Gastrocnemius medialis (tissue), 4 donors: ENCODE data around the gene THRB. TPM values are rescaled to one million over a fixed set of nuclear protein-coding genes. Genes with fewer than 3 reads are reported as not detected.

Experiments
- ATAC-seq, 2 donors: fragments of 150-250 bp; one replicate each; pipeline ENCODE4 v1.9.1; 2016
- DNase-seq, 2 donors: peaks; one replicate each; pipeline ENCODE4 v3.0.0-alpha.2; 2019
- H3K27ac ChIP-seq, 4 donors: fragments of 200-600 bp; sonication (generic); 1 replicate in 1 of 4; 2 replicates in 3 of 4; pipeline ENCODE4 v1.5.1; 2016 to 2018; ENCODE audit warnings: mild to moderate bottlenecking in 2 of 4, moderate library complexity in 1 of 4
- H3K27me3 ChIP-seq, 3 donors: fragments of 200-600 bp; sonication (generic) in 2 of 3; 1 replicate in 1 of 3; 2 replicates in 2 of 3; pipeline versions ENCODE4 v1.5.1 to v1.6.0; 2016 to 2019; ENCODE audit warnings: mild to moderate bottlenecking in 1 of 3, moderate library complexity in 1 of 3
- H3K36me3 ChIP-seq, 2 donors: fragments of 200-600 bp; sonication (generic) in 1 of 2; one replicate each; pipeline ENCODE4 v1.5.1; 2017 to 2018
- H3K4me1 ChIP-seq, 2 donors: fragments of 200-600 bp; sonication (generic) in 1 of 2; one replicate each; pipeline ENCODE4 v1.5.1; 2016 to 2017; ENCODE audit warnings: mild to moderate bottlenecking in 2 of 2
- H3K4me3 ChIP-seq, 4 donors: fragments of 200-600 bp; sonication (generic) in 3 of 4; 1 replicate in 1 of 4; 2 replicates in 3 of 4; pipeline ENCODE4 v1.5.1; 2016 to 2019; ENCODE audit warnings: mild to moderate bottlenecking in 2 of 4
- H3K9me3 ChIP-seq, 3 donors: fragments of 200-600 bp; sonication (generic) in 2 of 3; 1 replicate in 1 of 3; 2 replicates in 2 of 3; pipeline ENCODE4 v1.5.1; 2016 to 2019
- POLR2A ChIP-seq, 2 donors: fragments of 450-650 bp; IDR thresholded peaks; one replicate each; pipeline ENCODE4 v1.6.1; 2017; ENCODE audit warnings: antibody characterized with exemption in 2 of 2, mild to moderate bottlenecking in 2 of 2, moderate library complexity in 2 of 2
- in situ Hi-C, 4 donors: fragments of 200-750 bp; cut with MboI; loops; one replicate each; pipeline versions ENCODE4 v1.15.0 to v1.8.0; 2017; ENCODE audit warnings: low sequenced_read_pairs in 4 of 4
- intact Hi-C: fragments of 100-400 bp; cut with DNase I; formaldehyde crosslinking; loops from one replicate; pipeline ENCODE4 v1.15.1; 2023; ENCODE audit warnings: low total_unique reads
- total RNA-seq, 4 donors: library from RNA; depleted of rRNA; stranded (reverse); fragments of >200 nt; gene quantifications; one replicate each; pipeline versions ENCODE4 v1.1.0 to v1.2.3, GENCODE V29; 2016
- TF ChIP-seq, protein P1 (sequence below), 5 experiments: fragments of 450-650 bp in 3 of 5; fragments of 200-600 bp in 2 of 5; sonication (generic) in 2 of 5; IDR thresholded peaks in 4 of 5; conservative IDR thresholded peaks in 1 of 5; 1 replicate in 4 of 5; 2 replicates in 1 of 5; pipeline ENCODE4 v1.5.1; 2016 to 2019; ENCODE audit warnings: antibody characterized with exemption in 5 of 5, mild to moderate bottlenecking in 3 of 5, moderate library complexity in 3 of 5

THRB gene
- total RNA-seq, 4 donors from 2014 or later: 20.1 to 60.0 (median 25.3) TPM

- H3K27me3 ChIP-seq: no peaks in the 10 kb centered on the region
- no peak for DNase-seq
- no peak overlapping the region for H3K27ac ChIP-seq
- TF ChIP-seq, protein P1, sequence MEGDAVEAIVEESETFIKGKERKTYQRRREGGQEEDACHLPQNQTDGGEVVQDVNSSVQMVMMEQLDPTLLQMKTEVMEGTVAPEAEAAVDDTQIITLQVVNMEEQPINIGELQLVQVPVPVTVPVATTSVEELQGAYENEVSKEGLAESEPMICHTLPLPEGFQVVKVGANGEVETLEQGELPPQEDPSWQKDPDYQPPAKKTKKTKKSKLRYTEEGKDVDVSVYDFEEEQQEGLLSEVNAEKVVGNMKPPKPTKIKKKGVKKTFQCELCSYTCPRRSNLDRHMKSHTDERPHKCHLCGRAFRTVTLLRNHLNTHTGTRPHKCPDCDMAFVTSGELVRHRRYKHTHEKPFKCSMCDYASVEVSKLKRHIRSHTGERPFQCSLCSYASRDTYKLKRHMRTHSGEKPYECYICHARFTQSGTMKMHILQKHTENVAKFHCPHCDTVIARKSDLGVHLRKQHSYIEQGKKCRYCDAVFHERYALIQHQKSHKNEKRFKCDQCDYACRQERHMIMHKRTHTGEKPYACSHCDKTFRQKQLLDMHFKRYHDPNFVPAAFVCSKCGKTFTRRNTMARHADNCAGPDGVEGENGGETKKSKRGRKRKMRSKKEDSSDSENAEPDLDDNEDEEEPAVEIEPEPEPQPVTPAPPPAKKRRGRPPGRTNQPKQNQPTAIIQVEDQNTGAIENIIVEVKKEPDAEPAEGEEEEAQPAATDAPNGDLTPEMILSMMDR (IDR thresholded peaks at IDR 0.05 in 4 of 5, conservative IDR thresholded peaks at IDR 0.05 in 1 of 5): no peak
- TF ChIP-seq POLR2A (IDR thresholded peaks at IDR 0.05): no peak
- intact Hi-C loops (no loop called here), in situ Hi-C loops (loop anchor here in 2 of 4 donors (25.0 kb wide), 1 partner anchor 434 kb away; no protein-coding TSS in a partner anchor)
- no peak for ATAC-seq
- H3K36me3 ChIP-seq: no peaks in the 10 kb centered on the region
- H3K4me3 ChIP-seq: no peak overlapping the region
- H3K4me1 ChIP-seq: peaks cover 18 to 46% of the 10 kb centered on the region in 2 donors
- no peaks in the 10 kb centered on the region for H3K9me3 ChIP-seq
Observed at GRCh38 chr3:24253336-24253735, 241.3 kb downstream of the THRB start.

- TF ChIP-seq, protein P1 (IDR thresholded peaks at IDR 0.05 in 4 of 5, conservative IDR thresholded peaks at IDR 0.05 in 1 of 5): no peak
- TF ChIP-seq POLR2A (IDR thresholded peaks at IDR 0.05): no peak
- H3K4me1 ChIP-seq: peaks cover 0 to 15% of the 10 kb centered on the region in 2 donors
- intact Hi-C loops (no loop called here), in situ Hi-C loops (loop anchor here in 3 of 4 donors (10.0 to 25.0 kb wide), 2 partner anchors 65 to 362 kb away; no protein-coding TSS in a partner anchor)
- DNase-seq (no peak), ATAC-seq (no peak)
- no peak overlapping the region for H3K27ac ChIP-seq
- H3K27me3 ChIP-seq: no peaks in the 10 kb centered on the region
- H3K4me3 ChIP-seq: no peak overlapping the region
- no peaks in the 10 kb centered on the region for H3K9me3 ChIP-seq
- no peaks in the 10 kb centered on the region for H3K36me3 ChIP-seq
Observed at GRCh38 chr3:24249523-24249922, 245.1 kb downstream of the THRB start.

DNA sequence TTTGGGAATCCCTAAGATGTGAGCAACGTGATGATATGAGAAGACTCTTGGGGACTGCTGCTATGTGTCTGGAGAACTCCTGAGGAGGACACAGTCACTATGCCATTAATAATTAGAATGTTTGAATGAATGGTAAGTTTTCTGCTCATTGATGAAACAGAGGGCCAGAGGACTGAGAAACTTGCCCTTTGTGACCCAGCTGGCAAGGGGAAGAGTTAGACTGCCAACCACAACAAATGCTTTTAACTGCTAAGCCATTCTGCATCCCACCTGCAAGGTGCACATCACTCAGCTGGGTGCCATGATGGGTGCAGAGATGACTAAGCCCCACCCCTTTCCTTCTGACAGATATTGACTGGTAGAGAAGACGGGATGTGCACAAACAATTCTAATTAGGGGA, 249.6 kb downstream of the THRB start:
- H3K36me3 ChIP-seq: no peaks in the 10 kb centered on the region
- peak overlapping the region in 1 of 4 donors; percentile 34 for H3K27ac ChIP-seq
- H3K4me3 ChIP-seq: no peak overlapping the region
- intact Hi-C loops: no loop called here
- in situ Hi-C loops: loop anchor here in 3 of 4 donors (10.0 to 25.0 kb wide), 2 partner anchors 60 to 358 kb away; no protein-coding TSS in a partner anchor
- H3K4me1 ChIP-seq: peaks cover 20 to 26% of the 10 kb centered on the region in 2 donors
- DNase-seq: no peak
- no peaks in the 10 kb centered on the region for H3K9me3 ChIP-seq
- TF ChIP-seq, protein P1 (IDR thresholded peaks at IDR 0.05 in 4 of 5, conservative IDR thresholded peaks at IDR 0.05 in 1 of 5): no peak
- TF ChIP-seq POLR2A (IDR thresholded peaks at IDR 0.05): no peak
- no peaks in the 10 kb centered on the region for H3K27me3 ChIP-seq
- ATAC-seq: no peak

DNA sequence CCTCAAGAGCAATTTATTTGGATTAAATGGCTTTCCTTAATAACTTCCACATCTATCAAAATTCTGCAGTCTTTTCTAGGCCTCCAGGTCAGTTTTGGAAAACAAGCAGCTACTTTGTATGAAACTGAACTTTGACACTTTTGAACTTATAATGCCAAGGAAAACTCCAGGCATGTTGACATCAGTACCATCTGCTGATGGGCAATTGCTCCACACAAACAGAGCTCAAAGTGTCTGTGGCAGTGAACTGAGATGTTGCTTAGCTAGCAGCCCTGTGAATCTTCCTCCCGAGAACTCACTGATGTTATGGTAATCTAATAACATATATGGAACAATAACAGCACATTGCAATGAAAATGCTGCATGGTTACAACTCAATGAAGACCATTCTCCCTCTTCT, 250.2 kb downstream of the THRB start:
- H3K4me3 ChIP-seq: no peak overlapping the region
- no peaks in the 10 kb centered on the region for H3K36me3 ChIP-seq
- ATAC-seq (no peak), DNase-seq (no peak)
- peaks cover 20 to 26% of the 10 kb centered on the region in 2 donors for H3K4me1 ChIP-seq
- intact Hi-C loops (no loop called here), in situ Hi-C loops (loop anchor here in 3 of 4 donors (10.0 to 25.0 kb wide), 2 partner anchors 60 to 357 kb away; no protein-coding TSS in a partner anchor)
- TF ChIP-seq, protein P1 (IDR thresholded peaks at IDR 0.05 in 4 of 5, conservative IDR thresholded peaks at IDR 0.05 in 1 of 5): no peak
- TF ChIP-seq POLR2A (IDR thresholded peaks at IDR 0.05): no peak
- H3K9me3 ChIP-seq: no peaks in the 10 kb centered on the region
- H3K27me3 ChIP-seq: no peaks in the 10 kb centered on the region
- H3K27ac ChIP-seq: peak overlapping the region in 2 of 4 donors; percentile 19 to 86
